Sigmoid colon (tissue), 7 donors: ENCODE results near the gene C14orf132. TPM values are rescaled to one million over a fixed set of nuclear protein-coding genes. Genes with fewer than 3 reads are reported as not detected.

Source experiments
- DNase-seq: peaks from one replicate; pipeline ENCODE4 v3.0.0-alpha.2; 2019
- H3K27ac ChIP-seq, 4 donors: fragments of 200-600 bp; sonication (generic); one replicate each; pipeline ENCODE4 v1.5.1; 2016 to 2019; ENCODE audit warnings: mild to moderate bottlenecking in 1 of 4
- H3K27me3 ChIP-seq, 3 donors: fragments of 200-600 bp; sonication (generic); one replicate each; pipeline ENCODE4 v1.5.1; 2019; ENCODE audit warnings: mild to moderate bottlenecking in 1 of 3
- H3K36me3 ChIP-seq, 4 donors: fragments of 200-600 bp; sonication (generic); one replicate each; pipeline ENCODE4 v1.5.1; 2016 to 2019
- H3K4me1 ChIP-seq, 4 donors: fragments of 200-600 bp; sonication (generic); one replicate each; pipeline ENCODE4 v1.5.1; 2017 to 2019
- H3K4me3 ChIP-seq, 4 donors: fragments of 200-600 bp; sonication (generic); one replicate each; pipeline ENCODE4 v1.5.1; 2017 to 2019; ENCODE audit warnings: mild to moderate bottlenecking in 2 of 4, moderate library complexity in 1 of 4
- H3K9me3 ChIP-seq, 4 donors: fragments of 200-600 bp in 3 of 4; sonication (generic) in 3 of 4; one replicate each; pipeline versions ENCODE4 v1.5.1 to v1.6.1; 2013 to 2019
- CTCF ChIP-seq, 4 experiments: fragments of 450-650 bp in 3 of 4; fragments of 200-600 bp in 1 of 4; IDR thresholded peaks; one replicate each; pipeline ENCODE4 v1.5.1; 2016 to 2019; ENCODE audit warnings: antibody characterized with exemption in 4 of 4, mild to moderate bottlenecking in 3 of 4, moderate library complexity in 2 of 4
- EP300 ChIP-seq, 4 donors: sonication (generic); formaldehyde crosslinking; IDR thresholded peaks; one replicate each; pipeline ENCODE4 v1.6.1; 2017; ENCODE audit warnings: antibody characterized with exemption in 4 of 4
- POLR2A ChIP-seq, 2 donors: fragments of 450-650 bp; IDR thresholded peaks; one replicate each; pipeline ENCODE4 v1.6.1; 2016; ENCODE audit warnings: antibody characterized with exemption in 2 of 2, mild to moderate bottlenecking in 2 of 2, moderate library complexity in 2 of 2
- POLR2AphosphoS5 ChIP-seq, 4 donors: sonication (generic); formaldehyde crosslinking; IDR thresholded peaks; one replicate each; pipeline ENCODE4 v1.6.1; 2017; ENCODE audit warnings: antibody characterized with exemption in 4 of 4
- WGBS, 2 donors: extraction: QIAGEN DNeasy Blood & Tissue Kit; methylation state at CpG; one replicate each; pipeline ENCODE4 v1.1.7; 2013; 5-methylcytosine and 5-hydroxymethylcytosine counted together
- intact Hi-C: fragments of 100-400 bp; cut with DNase I; formaldehyde crosslinking; loops from one replicate; pipeline ENCODE4 v1.15.1; 2023
- polyA plus RNA-seq, 3 donors: library from polyadenylated mRNA; stranded (reverse); fragments of 200-250 nt; gene quantifications; one replicate each; pipeline ENCODE4 v1.2.3, GENCODE V29; 2013
- total RNA-seq, 4 donors: library from RNA; depleted of rRNA; stranded (reverse); fragments of >200 nt; gene quantifications; one replicate each; pipeline ENCODE4 v1.1.0, GENCODE V29; 2016
- donor health status: healthy with polysubstance abuse.
- donor health status: Bipolar disorder and iron deficiency.
- donor health status: healthy.

The C14orf132 gene
- total and polyA plus RNA-seq, 7 donors, result 2.4 to 30.4 (median 10.4) TPM

GRCh38 chr14:96130391-96130790 is 91.2 kb downstream of the C14orf132 start:
- WGBS, 2 donors, result 93 to 94% methylated on average over 6 of the region's 6 CpGs
- no peak overlapping the region for H3K4me3 ChIP-seq

GRCh38 chr14:96130854-96131253 is 91.7 kb downstream of the C14orf132 start:
- H3K4me1 ChIP-seq, result no peaks in the 10 kb centered on the region
- intact Hi-C loops, result no loop called here
- 64% methylated on average over 2 of the region's 2 CpGs for WGBS, 2 donors
- H3K27me3 ChIP-seq, result no peaks in the 10 kb centered on the region
- TF ChIP-seq EP300 (IDR thresholded peaks at IDR 0.05) (no peak), POLR2A (IDR thresholded peaks at IDR 0.05) (no peak), CTCF (IDR thresholded peaks at IDR 0.05) (no peak), POLR2AphosphoS5 (IDR thresholded peaks at IDR 0.05) (no peak)
- no peaks in the 10 kb centered on the region for H3K36me3 ChIP-seq
- no peak overlapping the region for H3K27ac ChIP-seq
- H3K9me3 ChIP-seq, result no peaks in the 10 kb centered on the region
- H3K4me3 ChIP-seq, result no peak overlapping the region
- DNase-seq, result no peak

More at GRCh38 chr14:96130391-96130790, 91.2 kb downstream of the C14orf132 start:
- H3K27me3 ChIP-seq, result no peaks in the 10 kb centered on the region
- H3K36me3 ChIP-seq, result no peaks in the 10 kb centered on the region
- H3K4me1 ChIP-seq, result peaks cover 0 to 3% (median 0%) of the 10 kb centered on the region in 4 donors
- H3K27ac ChIP-seq, result no peak overlapping the region
- DNase-seq, result no peak
- TF ChIP-seq POLR2A (IDR thresholded peaks at IDR 0.05) (no peak), POLR2AphosphoS5 (IDR thresholded peaks at IDR 0.05) (no peak)
- intact Hi-C loops, result no loop called here
- H3K9me3 ChIP-seq, result no peaks in the 10 kb centered on the region

DNA sequence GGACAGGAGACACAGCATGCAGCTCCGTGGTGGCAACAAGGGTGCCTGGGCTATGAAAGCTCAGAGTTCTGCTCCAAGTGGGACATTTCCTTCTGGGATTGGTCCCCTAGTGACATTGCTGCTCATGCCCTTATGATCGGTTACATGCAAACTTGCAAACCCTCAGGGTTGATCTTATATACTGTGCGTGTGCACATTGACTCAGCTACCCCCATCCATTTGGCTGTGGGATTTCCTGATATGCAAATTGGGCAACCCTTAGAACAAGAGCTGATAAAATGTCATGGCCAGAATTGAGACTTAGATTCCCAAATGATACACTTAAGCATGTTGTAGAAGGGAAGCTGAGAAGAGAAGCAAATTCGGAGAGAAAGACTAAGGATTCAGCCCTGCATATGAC is 92.7 kb downstream of the C14orf132 start:
- Histone ChIP-seq H3K9me3 (no peaks in the 10 kb centered on the region), H3K27me3 (no peaks in the 10 kb centered on the region), H3K36me3 (no peaks in the 10 kb centered on the region), H3K4me1 (no peaks in the 10 kb centered on the region), H3K4me3 (no peak overlapping the region), H3K27ac (no peak overlapping the region)
- intact Hi-C loops, result no loop called here
- WGBS, 2 donors, result 77% methylated on average over 4 of the region's 4 CpGs
- TF ChIP-seq CTCF (IDR thresholded peaks at IDR 0.05), result no peak
- TF ChIP-seq POLR2A (IDR thresholded peaks at IDR 0.05), result no peak
- TF ChIP-seq POLR2AphosphoS5 (IDR thresholded peaks at IDR 0.05), result no peak
- TF ChIP-seq EP300 (IDR thresholded peaks at IDR 0.05), result no peak
- DNase-seq, result no peak

DNA sequence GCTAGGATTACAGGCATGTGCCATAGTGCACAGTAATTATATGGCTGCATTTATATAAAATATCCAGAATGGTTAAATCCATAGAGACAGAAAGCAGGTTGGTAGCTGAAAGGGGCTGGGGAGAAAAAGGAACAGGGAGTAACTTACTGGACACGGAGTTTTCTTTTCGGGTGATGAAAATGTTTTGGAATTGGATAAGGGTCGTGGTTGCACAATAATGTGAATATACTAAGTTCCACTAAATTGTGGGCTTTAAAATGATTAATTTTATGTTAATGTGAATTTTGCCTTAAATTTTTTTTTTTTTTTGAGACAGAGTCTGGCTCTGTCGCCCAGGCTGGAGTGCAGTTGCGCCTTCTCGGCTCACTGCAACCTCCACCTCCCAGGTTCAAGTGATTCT is 95.3 kb downstream of the C14orf132 start:
- H3K27ac ChIP-seq, result peak overlapping the region in 1 of 4 donors; percentile 45
- DNase-seq, result no peak
- H3K4me1 ChIP-seq, result no peaks in the 10 kb centered on the region
- H3K27me3 ChIP-seq, result no peaks in the 10 kb centered on the region
- no peak overlapping the region for H3K4me3 ChIP-seq
- H3K36me3 ChIP-seq, result no peaks in the 10 kb centered on the region
- WGBS, 2 donors, result 88 to 90% methylated on average over 6 of the region's 6 CpGs
- H3K9me3 ChIP-seq, result peaks cover 0 to 6% (median 0%) of the 10 kb centered on the region in 4 donors
- no peak for TF ChIP-seq POLR2A (IDR thresholded peaks at IDR 0.05)
- no peak for TF ChIP-seq EP300 (IDR thresholded peaks at IDR 0.05)
- TF ChIP-seq POLR2AphosphoS5 (IDR thresholded peaks at IDR 0.05), result no peak
- no peak for TF ChIP-seq CTCF (IDR thresholded peaks at IDR 0.05)
- intact Hi-C loops, result no loop called here

DNA sequence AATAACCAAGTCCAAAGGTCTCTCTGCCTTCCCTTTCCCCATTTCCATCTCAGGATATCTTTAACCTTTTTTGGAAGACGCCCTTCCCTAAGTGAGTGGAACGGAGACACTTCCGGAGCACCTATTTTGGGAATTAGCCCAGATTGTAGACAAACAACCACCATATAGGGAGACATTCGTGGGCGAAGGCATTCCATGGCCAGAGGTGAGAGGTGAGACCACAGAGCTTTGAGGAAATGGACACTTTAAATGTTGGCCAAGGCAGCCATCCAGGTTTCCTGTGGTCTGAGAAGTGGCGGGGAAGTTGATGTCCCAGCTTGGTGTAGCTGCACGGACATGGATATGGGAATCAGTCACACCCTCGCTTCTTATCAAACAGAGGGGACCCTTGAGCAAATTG is 96.1 kb downstream of the C14orf132 start:
- H3K36me3 ChIP-seq, result no peaks in the 10 kb centered on the region
- H3K27ac ChIP-seq, result peak overlapping the region in 1 of 4 donors; percentile 45
- TF ChIP-seq POLR2A (IDR thresholded peaks at IDR 0.05) (no peak), CTCF (IDR thresholded peaks at IDR 0.05) (no peak), EP300 (IDR thresholded peaks at IDR 0.05) (no peak), POLR2AphosphoS5 (IDR thresholded peaks at IDR 0.05) (no peak)
- WGBS, 2 donors, result 63 to 78% methylated on average over 8 of the region's 8 CpGs
- no peaks in the 10 kb centered on the region for H3K4me1 ChIP-seq
- no peak for DNase-seq
- H3K4me3 ChIP-seq, result no peak overlapping the region
- no peaks in the 10 kb centered on the region for H3K27me3 ChIP-seq
- peaks cover 0 to 6% (median 0%) of the 10 kb centered on the region in 4 donors for H3K9me3 ChIP-seq
- intact Hi-C loops, result no loop called here
